Endothelial cell of umbilical vein (primary cell): ENCODE data around the gene MKLN1.

Experiments
- EZH2 ChIP-seq: IDR thresholded peaks from 2 replicates; pipeline ENCODE4 v1.6.1; 2012; ENCODE audit warnings: borderline replicate concordance, low read depth, mild to moderate bottlenecking, moderate library complexity, low read length, inconsistent platforms; ENCODE audit not compliant: severe bottlenecking
- FOS ChIP-seq: IDR thresholded peaks from 2 replicates; pipeline ENCODE4 v1.6.1; 2011; ENCODE audit warnings: mild to moderate bottlenecking, low read length, moderate library complexity, borderline replicate concordance; ENCODE audit not compliant: insufficient read depth
- GATA2 ChIP-seq: IDR thresholded peaks from 2 replicates; pipeline ENCODE4 v1.7.0; 2011; ENCODE audit warnings: low read depth, mild to moderate bottlenecking, moderate library complexity, mixed read lengths, low read length; ENCODE audit not compliant: insufficient read length, insufficient read depth
- MYC ChIP-seq: IDR thresholded peaks from one replicate; pipeline ENCODE4 v1.6.1; 2011; ENCODE audit warnings: mild to moderate bottlenecking, low read depth, low read length
- POLR2A ChIP-seq: IDR thresholded peaks from 2 replicates; pipeline ENCODE4 v1.6.1; 2012; ENCODE audit warnings: low read depth, mild to moderate bottlenecking, control low read depth, low read length
- POLR2AphosphoS5 ChIP-seq: IDR thresholded peaks from 2 replicates; pipeline ENCODE4 v1.6.1; 2012; ENCODE audit warnings: low read depth, mild to moderate bottlenecking, control low read depth, low read length, moderate library complexity; ENCODE audit not compliant: insufficient read depth
- TF ChIP-seq, protein P1 (sequence below), 2 donors: IDR thresholded peaks; 1 replicate in 1 of 2; 2 replicates in 1 of 2; pipeline ENCODE4 v1.5.1; 2011; ENCODE audit warnings: low read length in 2 of 2, mild to moderate bottlenecking in 2 of 2, moderate library complexity in 2 of 2, control low read depth in 1 of 2, inconsistent platforms in 1 of 2, low read depth in 1 of 2; ENCODE audit not compliant: insufficient read depth in 1 of 2; ENCODE audit errors: extremely low read depth in 1 of 2

- TF ChIP-seq, protein P1, sequence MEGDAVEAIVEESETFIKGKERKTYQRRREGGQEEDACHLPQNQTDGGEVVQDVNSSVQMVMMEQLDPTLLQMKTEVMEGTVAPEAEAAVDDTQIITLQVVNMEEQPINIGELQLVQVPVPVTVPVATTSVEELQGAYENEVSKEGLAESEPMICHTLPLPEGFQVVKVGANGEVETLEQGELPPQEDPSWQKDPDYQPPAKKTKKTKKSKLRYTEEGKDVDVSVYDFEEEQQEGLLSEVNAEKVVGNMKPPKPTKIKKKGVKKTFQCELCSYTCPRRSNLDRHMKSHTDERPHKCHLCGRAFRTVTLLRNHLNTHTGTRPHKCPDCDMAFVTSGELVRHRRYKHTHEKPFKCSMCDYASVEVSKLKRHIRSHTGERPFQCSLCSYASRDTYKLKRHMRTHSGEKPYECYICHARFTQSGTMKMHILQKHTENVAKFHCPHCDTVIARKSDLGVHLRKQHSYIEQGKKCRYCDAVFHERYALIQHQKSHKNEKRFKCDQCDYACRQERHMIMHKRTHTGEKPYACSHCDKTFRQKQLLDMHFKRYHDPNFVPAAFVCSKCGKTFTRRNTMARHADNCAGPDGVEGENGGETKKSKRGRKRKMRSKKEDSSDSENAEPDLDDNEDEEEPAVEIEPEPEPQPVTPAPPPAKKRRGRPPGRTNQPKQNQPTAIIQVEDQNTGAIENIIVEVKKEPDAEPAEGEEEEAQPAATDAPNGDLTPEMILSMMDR (IDR thresholded peaks at IDR 0.05; ENCODE audit: extremely low read depth in 1 of 2, insufficient read depth in 1 of 2, low read depth in 1 of 2, low read length in 2 of 2): no peak
- TF ChIP-seq MYC (no peak), POLR2AphosphoS5 (no peak), POLR2A (no peak), EZH2 (no peak), GATA2 (no peak), FOS (no peak)
Measured at GRCh38 chr7:131294553-131294952, 33.1 kb upstream of the MKLN1 start.
